Endometrial microvascular endothelial cells (primary cell): Measurements from ENCODE around the gene BMP3. TPM values are rescaled to one million over a fixed set of nuclear protein-coding genes. Genes with fewer than 3 reads are reported as not detected.

ENCODE experiments used
- in situ Hi-C: cut with HindIII; loops from 2 replicates; pipeline ENCODE4 v1.10.0; 2017; ENCODE audit warnings: low sequenced_read_pairs, low pct_unique_long_range_greater_than_20kb; ENCODE audit errors: inconsistent ontology term
- total RNA-seq: library from RNA; depleted of rRNA; stranded (reverse); fragments of >200 nt; gene quantifications from one replicate; pipeline ENCODE4 v1.2.3, GENCODE V29; 2015; ENCODE audit errors: inconsistent ontology term

BMP3 gene
- total RNA-seq, 1 donor from 2014 or later, result not detected

DNA sequence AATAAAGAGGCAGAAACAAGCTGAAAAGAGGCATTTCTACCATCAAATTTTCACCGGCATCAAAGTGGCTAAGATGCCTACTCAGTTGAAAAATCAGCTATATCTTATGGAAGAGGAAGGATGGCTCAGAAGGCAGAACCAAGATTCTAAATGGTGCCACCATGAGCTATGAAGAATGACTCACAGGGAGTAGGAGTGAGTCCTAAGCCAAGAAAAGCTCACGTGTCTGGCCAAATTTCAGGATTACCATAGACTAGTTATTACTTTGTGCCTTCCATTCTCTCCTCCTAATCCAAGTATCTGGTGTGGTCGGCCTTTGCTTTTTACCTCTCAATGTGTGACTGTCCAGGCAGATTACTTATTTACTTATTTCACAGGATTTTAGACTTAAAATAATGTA, 54.8 kb downstream of the BMP3 start:
- in situ Hi-C loops, result no loop called here

DNA sequence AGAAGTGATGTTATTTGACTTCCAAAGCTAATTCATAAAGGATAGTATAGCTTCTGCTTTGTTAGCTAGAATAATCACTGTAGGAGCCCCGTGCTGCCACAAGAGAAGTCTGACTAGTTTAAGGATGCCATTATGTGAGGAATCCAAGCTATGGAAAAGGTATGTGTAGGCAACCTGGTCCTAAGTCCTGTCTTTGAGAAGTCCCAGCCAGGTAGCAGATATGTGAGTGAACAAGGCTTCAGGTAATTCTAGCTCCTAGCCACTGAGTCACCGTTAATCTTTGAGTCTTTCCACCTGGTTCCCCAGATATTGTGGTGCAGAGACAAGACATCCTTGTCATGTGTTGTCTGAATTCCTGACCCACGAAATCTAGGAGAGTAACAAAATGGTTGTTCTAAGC, 55.5 kb downstream of the BMP3 start:
- in situ Hi-C loops, result no loop called here

DNA sequence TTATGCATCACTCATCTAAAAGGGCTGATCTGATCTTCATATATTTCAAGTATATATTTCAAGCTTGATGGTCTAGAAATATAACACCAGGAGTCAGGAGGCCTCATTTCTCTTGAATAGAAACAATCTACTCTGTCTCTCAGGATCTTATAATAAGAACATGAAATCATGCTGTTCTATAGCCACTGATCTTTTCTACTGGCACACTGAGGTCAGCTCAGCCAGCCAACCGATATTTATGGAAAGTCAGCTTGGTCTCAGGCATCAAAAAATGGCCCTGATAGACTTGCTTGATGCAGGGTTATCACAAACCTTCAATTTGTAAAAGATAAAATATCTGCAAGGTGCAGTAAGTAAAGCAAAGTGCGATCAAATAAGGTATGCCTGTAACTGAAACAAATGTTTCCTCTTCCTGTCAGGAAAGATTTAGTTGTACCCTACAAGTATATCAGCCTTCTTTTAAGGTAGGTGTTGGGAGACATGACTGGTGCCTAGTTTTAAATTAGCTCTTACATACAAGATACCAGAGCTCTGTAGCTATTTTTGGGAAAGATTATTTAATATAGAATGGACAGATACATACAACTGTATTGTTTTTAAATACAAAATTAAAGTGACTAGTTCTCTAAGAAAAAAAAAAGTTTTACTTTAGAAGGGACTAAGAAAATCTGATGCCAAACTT, 63.4 kb downstream of the BMP3 start:
- in situ Hi-C loops, result no loop called here

DNA sequence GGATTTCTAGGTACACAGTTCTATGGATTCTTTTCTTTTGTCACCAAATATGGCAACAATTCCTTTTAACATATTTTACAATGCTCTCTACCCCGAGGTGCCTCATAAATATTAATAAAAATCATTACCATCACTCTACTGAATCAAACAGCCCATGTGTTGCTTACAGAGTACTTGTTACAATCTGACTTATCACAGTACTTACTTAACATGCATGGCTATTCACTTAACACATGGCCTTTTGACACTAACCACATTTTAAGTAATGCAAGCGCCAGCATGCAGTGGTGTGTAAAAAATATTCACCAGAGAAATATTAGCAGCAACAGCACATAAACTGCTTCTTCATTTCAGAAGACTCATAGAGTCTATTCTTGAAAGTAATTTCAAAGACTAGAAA, 64.9 kb downstream of the BMP3 start:
- in situ Hi-C loops, result no loop called here

DNA sequence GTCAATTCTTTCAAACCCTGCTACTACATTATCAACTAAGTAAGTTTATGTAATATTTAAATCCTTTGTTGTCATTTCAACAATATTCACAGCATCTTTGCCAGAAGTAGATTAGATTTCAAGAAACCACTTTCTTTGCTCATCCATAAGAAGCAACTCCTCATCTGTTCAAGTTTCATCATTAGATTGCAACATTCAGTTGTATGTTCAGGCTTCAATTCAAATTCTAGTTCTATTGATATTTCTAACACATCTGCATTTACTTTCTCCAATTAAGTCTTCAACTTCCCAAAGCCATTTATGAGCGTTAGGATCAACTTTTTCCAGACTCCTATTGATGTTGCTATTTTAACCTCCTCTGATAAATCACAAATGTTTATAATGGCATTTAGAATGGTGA, 66.1 kb downstream of the BMP3 start:
- in situ Hi-C loops, result no loop called here

DNA sequence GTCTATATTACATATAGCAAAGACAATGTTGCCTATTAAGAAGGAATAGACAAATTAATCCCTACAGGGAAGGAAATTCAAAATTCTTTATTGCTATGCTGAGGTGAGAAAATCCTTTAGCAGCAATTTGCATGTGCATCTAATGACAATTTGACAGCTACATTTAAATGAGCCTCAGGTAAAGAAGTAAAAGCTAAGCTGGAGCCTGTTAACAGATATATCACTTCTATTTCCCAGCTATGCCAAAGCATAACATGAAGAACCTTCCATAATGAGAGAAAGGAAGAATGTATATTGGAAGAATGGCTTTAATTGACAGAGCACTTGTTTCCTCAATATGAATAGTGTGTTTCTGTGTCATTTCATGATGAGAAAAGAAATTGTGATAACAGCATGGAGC, 71.6 kb downstream of the BMP3 start:
- in situ Hi-C loops, result no loop called here

DNA sequence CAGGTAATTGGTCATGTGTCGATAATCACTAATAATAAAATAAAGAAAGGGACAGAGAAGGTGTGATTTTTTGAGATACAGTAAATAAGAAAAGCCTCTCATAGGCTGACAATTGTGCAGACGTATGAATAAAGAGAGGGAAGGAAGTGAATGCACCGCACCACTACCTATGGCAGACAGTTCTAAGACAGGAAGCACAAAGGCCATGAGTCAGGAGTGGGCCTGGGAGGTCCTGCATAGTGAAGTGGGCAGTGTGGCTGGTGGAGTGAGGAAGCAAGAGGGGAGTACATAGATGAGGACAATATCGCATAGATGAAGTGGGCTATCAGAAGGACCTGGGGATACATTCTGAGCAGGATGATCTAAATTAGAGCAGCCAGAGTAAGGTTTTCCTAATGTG, 75.6 kb downstream of the BMP3 start:
- in situ Hi-C loops, result no loop called here

Other genes with a start within 250 kb of the BMP3 start
- not detected for gene PRKG2, start 184.5 kb downstream of the BMP3 start, total RNA-seq